HG03135 (cell line): Measurements from ENCODE around the gene DNMT1.
"Not testable (repeated sequence)": the region's sequence is repeated elsewhere in the genome, so short reads cannot be mapped to it uniquely, and the experiment has no call there.

Experiments
- ATAC-seq: cut with Tn5 transposase; IDR thresholded peaks from one replicate; pipeline ENCODE4 v1.9.1; 2021; ENCODE audit warnings: mild to moderate bottlenecking, moderate library complexity; ENCODE audit not compliant: unreplicated experiment

The DNMT1 gene

GRCh38 chr19:10184636-10185035 is 10.1 kb downstream of the DNMT1 start:
- ATAC-seq = no peak

GRCh38 chr19:10183926-10184325 is 10.8 kb downstream of the DNMT1 start:
- no peak for ATAC-seq

- no peak for ATAC-seq
Observed at GRCh38 chr19:10182847-10183246, 11.9 kb downstream of the DNMT1 start.

GRCh38 chr19:10182076-10182475 is 12.7 kb downstream of the DNMT1 start:
- ATAC-seq = no peak

- ATAC-seq = no peak
Observed at GRCh38 chr19:10180459-10180858, 14.3 kb downstream of the DNMT1 start.

GRCh38 chr19:10180024-10180423 is 14.7 kb downstream of the DNMT1 start:
- ATAC-seq = not testable (repeated sequence)

GRCh38 chr19:10173527-10173926 is 21.2 kb downstream of the DNMT1 start:
- ATAC-seq = no peak

GRCh38 chr19:10168386-10168948 is 26.3 kb downstream of the DNMT1 start:
- ATAC-seq = no peak

GRCh38 chr19:10167459-10167858 is 27.3 kb downstream of the DNMT1 start:
- ATAC-seq = no peak

GRCh38 chr19:10166501-10166900 is 28.3 kb downstream of the DNMT1 start:
- ATAC-seq = not testable (repeated sequence)

- ATAC-seq = no peak
Observed at GRCh38 chr19:10166046-10166445, 28.7 kb downstream of the DNMT1 start.

GRCh38 chr19:10163536-10163935 is 31.2 kb downstream of the DNMT1 start:
- no peak for ATAC-seq

- no peak for ATAC-seq
Observed at GRCh38 chr19:10159610-10160009, 35.1 kb downstream of the DNMT1 start.

- ATAC-seq = no peak
Observed at GRCh38 chr19:10158485-10158884, 36.3 kb downstream of the DNMT1 start.

- ATAC-seq = no peak
Observed at GRCh38 chr19:10158071-10158470, 36.7 kb downstream of the DNMT1 start.

GRCh38 chr19:10155839-10156238 is 38.9 kb downstream of the DNMT1 start:
- ATAC-seq = no peak

- ATAC-seq = no peak
Observed at GRCh38 chr19:10152100-10152499, 42.7 kb downstream of the DNMT1 start.

GRCh38 chr19:10151521-10151920 is 43.2 kb downstream of the DNMT1 start:
- no peak for ATAC-seq

GRCh38 chr19:10149427-10149826 is 45.3 kb downstream of the DNMT1 start:
- no peak for ATAC-seq

- no peak for ATAC-seq
Observed at GRCh38 chr19:10146142-10146541, 48.6 kb downstream of the DNMT1 start.

GRCh38 chr19:10145031-10145430 is 49.7 kb downstream of the DNMT1 start:
- no peak for ATAC-seq

- ATAC-seq = no peak
Observed at GRCh38 chr19:10144361-10144760, 50.4 kb downstream of the DNMT1 start.

GRCh38 chr19:10143681-10144080 is 51.1 kb downstream of the DNMT1 start:
- no peak for ATAC-seq
